Peyer's patch (tissue), 4 donors: Measurements from ENCODE around the gene TREML4. TPM values are rescaled to one million over a fixed set of nuclear protein-coding genes. Genes with fewer than 3 reads are reported as not detected.
"Not testable (repeated sequence)": the region's sequence is repeated elsewhere in the genome, so short reads cannot be mapped to it uniquely, and the experiment has no call there.

Experiments
- DNase-seq, 3 donors: peaks; one replicate each; pipeline ENCODE4 v3.0.0-alpha.2; 2017 to 2019
- H3K27ac ChIP-seq, 4 donors: fragments of 200-600 bp; sonication (generic); one replicate each; pipeline ENCODE4 v1.5.1; 2016 to 2019
- H3K27me3 ChIP-seq, 2 donors: fragments of 200-600 bp; sonication (generic); one replicate each; pipeline ENCODE4 v1.5.1; 2019
- H3K36me3 ChIP-seq, 3 donors: fragments of 200-600 bp; sonication (generic); one replicate each; pipeline ENCODE4 v1.5.1; 2016 to 2019
- H3K4me1 ChIP-seq, 4 donors: fragments of 200-600 bp; sonication (generic); one replicate each; pipeline ENCODE4 v1.5.1; 2016 to 2019
- H3K4me3 ChIP-seq, 4 donors: fragments of 200-600 bp; sonication (generic); 1 replicate in 3 of 4; 2 replicates in 1 of 4; pipeline ENCODE4 v1.5.1; 2016 to 2019; ENCODE audit warnings: mild to moderate bottlenecking in 1 of 4
- H3K9me3 ChIP-seq, 4 donors: fragments of 200-600 bp; sonication (generic); one replicate each; pipeline ENCODE4 v1.5.1; 2016 to 2019; ENCODE audit warnings: mild to moderate bottlenecking in 1 of 4
- CTCF ChIP-seq, 6 experiments: fragments of 450-650 bp in 4 of 6; fragments of 200-600 bp in 2 of 6; sonication (generic) in 1 of 6; IDR thresholded peaks; one replicate each; pipeline ENCODE4 v1.5.1; 2017 to 2019; ENCODE audit warnings: antibody characterized with exemption in 6 of 6, mild to moderate bottlenecking in 3 of 6, moderate library complexity in 1 of 6
- POLR2A ChIP-seq, 2 donors: fragments of 450-650 bp; IDR thresholded peaks; one replicate each; pipeline ENCODE4 v1.5.1; 2017; ENCODE audit warnings: antibody characterized with exemption in 2 of 2, mild to moderate bottlenecking in 2 of 2, moderate library complexity in 2 of 2
- total RNA-seq, 4 donors: library from RNA; depleted of rRNA; stranded (reverse); fragments of >200 nt; gene quantifications; one replicate each; pipeline ENCODE4 v1.1.0, GENCODE V29; 2016

The TREML4 gene
- total RNA-seq, 4 donors from 2014 or later, result not detected

DNA sequence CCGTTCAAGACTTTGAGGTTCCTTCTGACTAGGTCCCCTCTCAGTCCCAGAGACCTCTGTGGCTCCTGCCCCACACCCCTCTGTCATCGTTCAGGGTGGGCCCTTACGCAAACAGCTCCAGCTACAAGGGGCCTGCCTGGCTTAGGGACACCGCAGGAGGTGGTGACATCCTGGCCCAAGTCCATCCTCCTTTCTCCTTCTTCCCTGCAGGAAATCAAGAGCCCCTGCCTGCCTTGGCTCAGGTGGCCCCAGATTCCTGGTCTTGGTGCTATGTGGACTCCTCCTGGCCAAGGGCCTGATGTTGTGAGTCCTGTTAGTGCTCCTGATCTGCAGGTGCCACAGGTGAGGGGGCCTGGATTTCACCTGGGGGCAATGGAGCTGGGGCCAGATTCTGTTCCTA, 8.1 kb downstream of the TREML4 start:
- no peak for DNase-seq
- H3K4me3 ChIP-seq, result no peak overlapping the region
- H3K9me3 ChIP-seq, result no peaks in the 10 kb centered on the region
- H3K4me1 ChIP-seq, result no peaks in the 10 kb centered on the region
- no peaks in the 10 kb centered on the region for H3K36me3 ChIP-seq
- no peak overlapping the region for H3K27ac ChIP-seq
- H3K27me3 ChIP-seq, result peaks cover 0 to 13% of the 10 kb centered on the region in 2 donors
- TF ChIP-seq POLR2A (IDR thresholded peaks at IDR 0.05), result no peak
- no peak for TF ChIP-seq CTCF (IDR thresholded peaks at IDR 0.05)

GRCh38 chr6:41237128-41237527, 9.0 kb downstream of the TREML4 start:
- H3K9me3 ChIP-seq, result no peaks in the 10 kb centered on the region
- H3K27me3 ChIP-seq, result peaks cover 0 to 13% of the 10 kb centered on the region in 2 donors
- no peak overlapping the region for H3K27ac ChIP-seq
- no peak for DNase-seq
- no peaks in the 10 kb centered on the region for H3K4me1 ChIP-seq
- H3K4me3 ChIP-seq, result no peak overlapping the region
- TF ChIP-seq POLR2A (IDR thresholded peaks at IDR 0.05) (no peak), CTCF (IDR thresholded peaks at IDR 0.05) (no peak)
- H3K36me3 ChIP-seq, result no peaks in the 10 kb centered on the region

GRCh38 chr6:41239467-41240159, 11.5 kb downstream of the TREML4 start:
- TF ChIP-seq CTCF (IDR thresholded peaks at IDR 0.05) (no peak), POLR2A (IDR thresholded peaks at IDR 0.05) (no peak)
- Histone ChIP-seq H3K9me3 (no peaks in the 10 kb centered on the region), H3K36me3 (no peaks in the 10 kb centered on the region), H3K27me3 (peaks cover 0 to 13% of the 10 kb centered on the region in 2 donors), H3K27ac (no peak overlapping the region), H3K4me1 (no peaks in the 10 kb centered on the region), H3K4me3 (no peak overlapping the region)
- DNase-seq, result no peak

- not testable (repeated sequence) for H3K36me3 ChIP-seq, H3K4me3 ChIP-seq, H3K9me3 ChIP-seq, H3K27me3 ChIP-seq, DNase-seq, H3K4me1 ChIP-seq, H3K27ac ChIP-seq
Measured at GRCh38 chr6:41246529-41246928, 18.4 kb downstream of the TREML4 start.

GRCh38 chr6:41247288-41247865, 19.2 kb downstream of the TREML4 start:
- H3K9me3 ChIP-seq, result no peaks in the 10 kb centered on the region
- no peaks in the 10 kb centered on the region for H3K4me1 ChIP-seq
- H3K27me3 ChIP-seq, result no peaks in the 10 kb centered on the region
- H3K4me3 ChIP-seq, result no peak overlapping the region
- DNase-seq, result no peak
- H3K27ac ChIP-seq, result no peak overlapping the region
- no peak for TF ChIP-seq CTCF (IDR thresholded peaks at IDR 0.05)
- no peak for TF ChIP-seq POLR2A (IDR thresholded peaks at IDR 0.05)
- H3K36me3 ChIP-seq, result no peaks in the 10 kb centered on the region

DNA sequence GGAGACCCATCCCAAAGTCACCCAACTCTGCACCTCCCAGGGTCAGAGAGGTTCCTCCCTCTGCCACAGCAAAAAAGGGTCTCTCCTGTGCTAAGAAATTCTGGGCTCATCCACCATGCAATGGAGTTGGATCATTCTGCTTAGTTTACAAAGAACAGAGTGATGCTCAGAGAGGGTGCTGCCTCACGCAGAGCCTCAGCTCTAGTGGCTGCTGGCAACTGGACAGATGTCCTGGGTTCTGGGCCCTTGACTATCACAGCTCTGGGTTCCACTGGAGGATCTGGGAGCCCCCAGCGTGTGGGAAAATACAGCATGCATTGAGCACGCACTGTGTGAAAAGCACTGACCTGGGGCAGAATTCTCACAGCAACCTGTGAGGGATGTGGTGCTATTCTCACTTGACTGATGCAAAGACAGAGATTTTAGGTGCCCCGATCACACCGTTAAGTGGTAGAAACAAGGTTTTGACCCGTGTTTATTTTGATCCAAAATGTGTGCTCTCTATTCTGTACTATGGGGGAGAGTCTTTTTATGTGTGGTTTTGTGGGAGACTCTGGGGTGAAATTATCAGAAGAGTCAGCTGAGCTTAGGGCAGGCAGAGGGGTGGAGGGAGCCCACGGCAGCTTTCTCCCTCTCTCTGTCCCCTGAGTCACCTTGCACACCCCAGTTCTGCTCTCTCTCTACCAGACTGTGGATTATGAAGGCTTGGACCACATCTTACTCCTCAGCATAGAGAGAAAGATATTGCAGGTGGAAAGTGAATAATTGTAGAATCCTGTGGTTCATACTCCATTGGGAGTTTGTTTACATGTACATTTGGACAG, 19.9 kb downstream of the TREML4 start:
- Histone ChIP-seq H3K27ac (no peak overlapping the region), H3K36me3 (no peaks in the 10 kb centered on the region), H3K4me1 (no peaks in the 10 kb centered on the region), H3K9me3 (no peaks in the 10 kb centered on the region), H3K27me3 (no peaks in the 10 kb centered on the region), H3K4me3 (no peak overlapping the region)
- DNase-seq, result no peak
- TF ChIP-seq POLR2A (IDR thresholded peaks at IDR 0.05), result no peak
- no peak for TF ChIP-seq CTCF (IDR thresholded peaks at IDR 0.05)
